ENCODE results near the gene MORC2.

Gene MORC2

DNA sequence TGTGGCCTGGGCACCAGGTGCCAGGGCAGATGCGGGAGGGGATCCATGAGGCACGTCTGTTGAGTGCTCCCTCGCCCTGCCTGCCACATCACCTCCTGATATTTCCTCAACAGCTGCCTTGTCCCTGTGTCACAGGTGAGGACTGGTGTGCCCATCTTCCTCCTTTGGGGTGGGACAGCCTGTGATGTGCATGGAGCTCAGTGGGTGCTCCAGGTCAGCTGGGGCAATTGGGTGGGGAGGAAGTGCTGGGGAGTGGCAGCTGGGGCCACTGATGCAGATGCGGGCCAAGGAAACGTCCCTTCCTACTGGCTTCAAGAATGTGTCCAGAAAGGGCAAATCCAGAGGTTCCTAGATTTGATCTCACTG is 83.6 kb downstream of the MORC2 start:
- TF ChIP-seq ZNF292 (tag by site-specific recombination; IDR thresholded peaks at IDR 0.05; ENCODE audit: borderline replicate concordance, low read depth) (no peak), ZNF140 (tag by site-specific recombination; IDR thresholded peaks at IDR 0.05) (no peak), KLF8 (tag by site-specific recombination; IDR thresholded peaks at IDR 0.05) (no peak), ZNF391 (tag by site-specific recombination; IDR thresholded peaks at IDR 0.05; ENCODE audit: borderline replicate concordance, low read depth) (no peak), MYNN (tag by site-specific recombination; IDR thresholded peaks at IDR 0.05; ENCODE audit: borderline replicate concordance) (no peak), TCF7L2 (IDR thresholded peaks at IDR 0.05; ENCODE audit: borderline replicate concordance, low read depth, low read length) (no peak), KLF9 (tag by site-specific recombination; IDR thresholded peaks at IDR 0.05; ENCODE audit: low read depth) (no peak)
- TF ChIP-seq, protein P1, sequence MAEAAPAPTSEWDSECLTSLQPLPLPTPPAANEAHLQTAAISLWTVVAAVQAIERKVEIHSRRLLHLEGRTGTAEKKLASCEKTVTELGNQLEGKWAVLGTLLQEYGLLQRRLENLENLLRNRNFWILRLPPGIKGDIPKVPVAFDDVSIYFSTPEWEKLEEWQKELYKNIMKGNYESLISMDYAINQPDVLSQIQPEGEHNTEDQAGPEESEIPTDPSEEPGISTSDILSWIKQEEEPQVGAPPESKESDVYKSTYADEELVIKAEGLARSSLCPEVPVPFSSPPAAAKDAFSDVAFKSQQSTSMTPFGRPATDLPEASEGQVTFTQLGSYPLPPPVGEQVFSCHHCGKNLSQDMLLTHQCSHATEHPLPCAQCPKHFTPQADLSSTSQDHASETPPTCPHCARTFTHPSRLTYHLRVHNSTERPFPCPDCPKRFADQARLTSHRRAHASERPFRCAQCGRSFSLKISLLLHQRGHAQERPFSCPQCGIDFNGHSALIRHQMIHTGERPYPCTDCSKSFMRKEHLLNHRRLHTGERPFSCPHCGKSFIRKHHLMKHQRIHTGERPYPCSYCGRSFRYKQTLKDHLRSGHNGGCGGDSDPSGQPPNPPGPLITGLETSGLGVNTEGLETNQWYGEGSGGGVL (tag by site-specific recombination; IDR thresholded peaks at IDR 0.05) = no peak
- TF ChIP-seq, protein P2, sequence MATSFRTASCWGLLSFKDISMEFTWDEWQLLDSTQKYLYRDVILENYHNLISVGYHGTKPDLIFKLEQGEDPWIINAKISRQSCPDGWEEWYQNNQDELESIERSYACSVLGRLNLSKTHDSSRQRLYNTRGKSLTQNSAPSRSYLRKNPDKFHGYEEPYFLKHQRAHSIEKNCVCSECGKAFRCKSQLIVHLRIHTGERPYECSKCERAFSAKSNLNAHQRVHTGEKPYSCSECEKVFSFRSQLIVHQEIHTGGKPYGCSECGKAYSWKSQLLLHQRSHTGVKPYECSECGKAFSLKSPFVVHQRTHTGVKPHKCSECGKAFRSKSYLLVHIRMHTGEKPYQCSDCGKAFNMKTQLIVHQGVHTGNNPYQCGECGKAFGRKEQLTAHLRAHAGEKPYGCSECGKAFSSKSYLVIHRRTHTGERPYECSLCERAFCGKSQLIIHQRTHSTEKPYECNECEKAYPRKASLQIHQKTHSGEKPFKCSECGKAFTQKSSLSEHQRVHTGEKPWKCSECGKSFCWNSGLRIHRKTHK (tag by site-specific recombination; IDR thresholded peaks at IDR 0.05) = no peak
- CTCF ChIA-PET = interaction anchor here (0.8 to 1.8 kb wide), 2 partner anchors 122 to 266 kb away, joined by 3 to 5 read pairs; no protein-coding TSS in a partner anchor
- Histone ChIP-seq H3K36me3 (ENCODE audit: control insufficient read depth in 2 of 2, insufficient read depth in 1 of 2, low read length in 2 of 2) (peaks cover 0 to 15% of the 10 kb centered on the region in 2 experiments; a peak in 1 of 3 replicates), H3K9me3 (ENCODE audit: control insufficient read depth, insufficient read depth, low read depth, low read length) (no peaks in the 10 kb centered on the region), H3K4me1 (ENCODE audit: control insufficient read depth, insufficient read depth, low read length) (no peaks in the 10 kb centered on the region), H3K27ac (ENCODE audit: extremely low read depth, low read depth, low read length) (no peak overlapping the region), H3K4me3 (ENCODE audit: low read depth, low read length) (no peak overlapping the region)
- POLR2A ChIA-PET = no interaction called here

DNA sequence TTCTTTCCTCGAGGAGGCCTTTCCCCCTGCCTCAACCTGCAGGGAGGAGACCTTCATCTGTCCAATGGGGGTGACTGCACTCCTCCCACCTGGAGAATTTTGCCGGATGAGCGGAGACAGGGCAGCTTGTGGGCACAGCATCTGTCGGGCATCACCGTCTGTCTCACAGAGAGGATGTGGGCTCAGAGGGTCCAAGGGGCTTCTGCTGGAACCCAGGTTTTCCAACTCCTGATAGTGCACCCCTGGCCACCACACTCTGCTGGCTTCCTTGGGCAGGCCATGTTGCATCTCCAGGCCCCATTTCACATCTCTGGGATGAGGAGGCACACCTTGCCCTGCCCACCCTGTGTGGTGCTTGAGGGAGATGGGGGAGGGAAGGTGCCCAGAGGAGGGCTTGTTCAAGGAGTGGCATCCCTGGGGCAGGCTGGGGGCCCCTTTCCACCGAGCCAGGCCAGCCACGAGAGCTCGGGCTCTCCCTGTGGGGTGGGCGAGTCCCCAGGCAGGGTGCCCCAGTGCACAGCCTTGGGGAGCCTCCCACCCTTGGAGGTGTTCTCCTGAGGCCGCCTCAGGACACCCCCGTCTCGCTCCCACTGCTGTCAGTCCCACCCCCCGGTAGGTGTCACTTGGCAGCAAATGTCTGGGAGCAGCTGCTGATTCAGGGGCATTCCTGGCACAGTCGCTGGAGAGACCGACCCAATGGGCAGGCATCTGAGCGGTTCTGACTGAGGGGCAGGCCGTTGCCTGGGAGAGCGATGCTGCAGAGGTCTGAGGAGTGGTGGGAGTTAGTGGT is 84.2 kb downstream of the MORC2 start:
- TF ChIP-seq ZNF426 (tag by site-specific recombination; IDR thresholded peaks at IDR 0.05) = no peak
- TF ChIP-seq ZIC2 (tag by site-specific recombination; IDR thresholded peaks at IDR 0.05) = 0 out of 2 replicates have a peak, but pooled peaks have one; percentile 22
- Histone ChIP-seq H3K4me3 (ENCODE audit: low read depth, low read length) (no peak overlapping the region), H3K9me3 (ENCODE audit: control insufficient read depth, insufficient read depth, low read depth, low read length) (no peaks in the 10 kb centered on the region), H3K27ac (ENCODE audit: extremely low read depth, low read depth, low read length) (no peak overlapping the region), H3K36me3 (ENCODE audit: control insufficient read depth in 2 of 2, insufficient read depth in 1 of 2, low read length in 2 of 2) (peaks cover 0 to 9% of the 10 kb centered on the region in 2 experiments; a peak in 1 of 3 replicates), H3K4me1 (ENCODE audit: control insufficient read depth, insufficient read depth, low read length) (peaks cover under 1% of the 10 kb centered on the region)
- ChIA-PET CTCF (interaction anchor here (0.8 to 1.8 kb wide), 2 partner anchors 121 to 267 kb away, joined by 3 to 5 read pairs; no protein-coding TSS in a partner anchor), POLR2A (no interaction called here)

DNA sequence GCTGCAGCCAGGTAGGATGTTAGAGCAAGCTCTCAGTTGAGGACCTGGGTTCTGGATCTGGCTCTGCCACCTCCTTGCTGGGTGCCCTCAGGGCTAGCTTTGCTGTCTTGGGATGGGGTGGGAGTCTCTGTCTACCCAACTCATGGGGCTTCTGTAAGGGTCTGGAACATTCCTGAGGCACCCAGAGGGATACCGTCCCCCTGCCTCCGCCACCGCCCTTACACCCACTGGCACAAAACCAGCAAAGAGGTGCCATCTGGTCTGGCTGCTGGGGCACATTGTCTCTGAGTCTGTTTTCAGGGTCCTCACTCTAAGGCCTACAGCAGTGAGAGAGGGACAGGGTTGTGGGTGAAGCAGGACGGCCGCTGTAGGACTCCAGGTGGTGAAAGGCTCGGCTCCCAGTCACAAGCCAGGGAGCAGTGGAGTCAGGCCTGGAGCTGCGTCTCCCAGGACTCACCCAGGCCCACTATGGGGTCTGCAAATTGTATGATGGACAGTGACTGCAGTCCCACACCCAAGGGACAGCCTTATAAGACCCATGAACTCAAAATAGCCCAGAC is 84.9 kb downstream of the MORC2 start:
- Histone ChIP-seq H3K4me3 (ENCODE audit: low read depth, low read length) (no peak overlapping the region), H3K4me1 (ENCODE audit: control insufficient read depth, insufficient read depth, low read length) (peaks cover 6% of the 10 kb centered on the region), H3K27ac (ENCODE audit: extremely low read depth, low read depth, low read length) (no peak overlapping the region), H3K36me3 (ENCODE audit: control insufficient read depth in 2 of 2, insufficient read depth in 1 of 2, low read length in 2 of 2) (peaks cover 0 to 2% of the 10 kb centered on the region in 2 experiments; a peak in 1 of 3 replicates), H3K9me3 (ENCODE audit: control insufficient read depth, insufficient read depth, low read depth, low read length) (no peaks in the 10 kb centered on the region)
- CTCF ChIA-PET = no interaction called here
- POLR2A ChIA-PET = no interaction called here
- TF ChIP-seq ZFP69B (tag by site-specific recombination; IDR thresholded peaks at IDR 0.05) (no peak), ZNF146 (tag by site-specific recombination; IDR thresholded peaks at IDR 0.05) (no peak), SP3 (tag by site-specific recombination; IDR thresholded peaks at IDR 0.05) (no peak), PRDM1 (tag by site-specific recombination; IDR thresholded peaks at IDR 0.05) (no peak), TRIM28 (IDR thresholded peaks at IDR 0.05; ENCODE audit: borderline replicate concordance, low read length) (no peak), ZNF48 (tag by site-specific recombination; IDR thresholded peaks at IDR 0.05) (no peak)
